HCT116 (cell line): ENCODE measurements around the gene AR. TPM values are rescaled to one million over a fixed set of nuclear protein-coding genes. Genes with fewer than 3 reads are reported as not detected.

Experiments used
- ATAC-seq: fragments of 200-7000 bp; cut with Tn5 transposase; 2 replicates; pipeline ENCODE4 v1.9.1; 2020; ENCODE audit warnings: mild to moderate bottlenecking, moderate library complexity
- BruUV-seq: library from RNA; stranded (reverse); fragments of 400-500 nt; replicated peaks from 2 replicates; lab custom pipeline; 2021; lab: Mats Ljungman, UMichigan
- CTCF ChIA-PET: fragments of 300-600 bp; sonication (Branson Sonifier 250); formaldehyde crosslinking; loops from one replicate; lab custom pipeline; 2021; ENCODE audit warnings: antibody characterized with exemption; lab: Charles Lee
- POLR2A ChIA-PET: fragments of 300-600, 350-600 bp; sonication (Branson Sonifier 250); formaldehyde crosslinking; loops from one replicate; lab custom pipeline; 2021; ENCODE audit warnings: antibody characterized with exemption; lab: Charles Lee
- RAD21 ChIA-PET, 2 experiments: fragments of 300-600 bp; sonication (Branson Sonifier 250); formaldehyde crosslinking; loops; one replicate each; lab custom pipeline; 2023; ENCODE audit warnings: low total read pairs in 2 of 2; ENCODE audit not compliant: uncharacterized antibody in 2 of 2, unreplicated experiment in 2 of 2, low non-redundant PET in 1 of 2; lab: Charles Lee
- DNase-seq: peaks from one replicate; pipeline ENCODE4 v3.0.0-alpha.2; 2010; ENCODE audit warnings: low read depth, low spot score
- H2AFZ ChIP-seq: fragments of 200-600 bp; shearing (Covaris generic), sonication (generic); 2 replicates; pipeline ENCODE4 v1.6.1; 2017; ENCODE audit warnings: low read depth, mixed run types, mixed read lengths, antibody characterized with exemption, low read length; ENCODE audit not compliant: poor library complexity, severe bottlenecking
- H3K27ac ChIP-seq: 2 replicates; pipeline ENCODE4 v1.5.1; 2012; ENCODE audit warnings: low read depth, low read length
- H3K27me3 ChIP-seq: fragments of 200-600 bp; sonication (generic); 2 replicates; pipeline ENCODE4 v1.6.1; 2016; ENCODE audit warnings: mixed run types, low read length, mixed read lengths; ENCODE audit not compliant: insufficient read depth
- H3K36me3 ChIP-seq, 2 experiments: fragments of 200-500 bp in 1 of 2; fragments of 200-600 bp in 1 of 2; sonication (Bioruptor generic) in 1 of 2; sonication (generic) in 1 of 2; 2 replicates each; pipeline versions ENCODE4 v1.5.1 to v1.6.1; 2014 to 2016; ENCODE audit warnings: low read length in 2 of 2, inconsistent platforms in 1 of 2, mixed read lengths in 1 of 2, mixed run types in 1 of 2; ENCODE audit not compliant: insufficient read depth in 2 of 2, control insufficient read depth in 1 of 2
- H3K4me1 ChIP-seq, 2 experiments: fragments of 200-600 bp in 1 of 2; sonication (generic) in 1 of 2; 2 replicates each; pipeline versions ENCODE4 v1.5.1 to v1.6.1; 2012 to 2017; ENCODE audit warnings: low read length in 2 of 2, inconsistent platforms in 1 of 2, mild to moderate bottlenecking in 1 of 2, mixed read lengths in 1 of 2, mixed run types in 1 of 2, moderate library complexity in 1 of 2; ENCODE audit not compliant: insufficient read depth in 2 of 2, control insufficient read depth in 1 of 2
- H3K4me2 ChIP-seq: fragments of 200-600 bp; sonication (generic); 2 replicates; pipeline ENCODE4 v1.6.1; 2017; ENCODE audit warnings: mixed run types, low read length, mixed read lengths
- H3K4me3 ChIP-seq, 2 experiments: fragments of 200-600 bp in 1 of 2; sonication (generic) in 1 of 2; replicated peaks in 1 of 2; 2 replicates each; pipeline ENCODE4 v1.5.1; 2011 to 2016; ENCODE audit warnings: low read length in 2 of 2, control low read depth in 1 of 2, low read depth in 1 of 2, mild to moderate bottlenecking in 1 of 2, mixed read lengths in 1 of 2, mixed run types in 1 of 2
- H3K79me2 ChIP-seq: fragments of 200-600 bp; sonication (generic); 2 replicates; pipeline ENCODE4 v1.6.1; 2017; ENCODE audit warnings: mild to moderate bottlenecking, mixed run types, low read length, moderate library complexity, mixed read lengths; ENCODE audit not compliant: insufficient read depth
- H3K9ac ChIP-seq: fragments of 200-600 bp; sonication (generic); 2 replicates; pipeline ENCODE4 v1.6.1; 2016; ENCODE audit warnings: low read length, mixed read lengths
- H3K9me2 ChIP-seq: fragments of 200-600 bp; sonication (generic), shearing (Covaris generic); 2 replicates; pipeline ENCODE4 v1.6.1; 2017; ENCODE audit warnings: mixed run types, mild to moderate bottlenecking, moderate library complexity; ENCODE audit not compliant: insufficient read depth
- H3K9me3 ChIP-seq, 2 experiments: fragments of 200-500 bp in 1 of 2; fragments of 200-600 bp in 1 of 2; sonication (Bioruptor generic) in 1 of 2; sonication (generic) in 1 of 2; 2 replicates each; pipeline ENCODE4 v1.6.1; 2014 to 2017; ENCODE audit warnings: low read length in 2 of 2, mixed read lengths in 2 of 2, inconsistent platforms in 1 of 2, low read depth in 1 of 2, mild to moderate bottlenecking in 1 of 2, mixed run types in 1 of 2, moderate library complexity in 1 of 2; ENCODE audit not compliant: control insufficient read depth in 1 of 2, insufficient read depth in 1 of 2
- H4K20me1 ChIP-seq: fragments of 200-600 bp; sonication (generic), shearing (Covaris generic); 2 replicates; pipeline ENCODE4 v1.6.1; 2017; ENCODE audit warnings: mixed run types, mild to moderate bottlenecking, moderate library complexity; ENCODE audit not compliant: insufficient read depth
- CBX3 ChIP-seq: IDR thresholded peaks from 2 replicates; pipeline ENCODE4 v1.6.1; 2012; ENCODE audit warnings: low read depth
- CTCF ChIP-seq, 3 experiments: fragments of 200-600 bp in 1 of 3; sonication (generic) in 1 of 3; IDR thresholded peaks in 2 of 3; conservative IDR thresholded peaks in 1 of 3; 2 replicates each; pipeline ENCODE4 v1.5.1; 2012 to 2017; ENCODE audit warnings: low read depth in 2 of 3, low read length in 2 of 3, antibody characterized with exemption in 1 of 3, borderline replicate concordance in 1 of 3, control low read depth in 1 of 3, mild to moderate bottlenecking in 1 of 3, mixed read lengths in 1 of 3, mixed run types in 1 of 3, moderate library complexity in 1 of 3; ENCODE audit not compliant: insufficient read depth in 1 of 3
- EZH2 ChIP-seq: fragments of 200-600 bp; sonication (generic); IDR thresholded peaks from 2 replicates; pipeline ENCODE4 v1.6.1; 2017; ENCODE audit warnings: antibody characterized with exemption, mixed run types
- POLR2A ChIP-seq: IDR thresholded peaks from 2 replicates; pipeline ENCODE4 v1.7.0; 2011; ENCODE audit warnings: borderline replicate concordance; ENCODE audit not compliant: insufficient read depth, insufficient read length; ENCODE audit errors: extremely low read depth
- POLR2AphosphoS5 ChIP-seq: IDR thresholded peaks from 2 replicates; pipeline ENCODE4 v1.6.1; 2011; ENCODE audit warnings: mild to moderate bottlenecking, low read depth, low read length, moderate library complexity
- RAD21 ChIP-seq: IDR thresholded peaks from 2 replicates; pipeline ENCODE4 v1.6.1; 2012; ENCODE audit warnings: low read depth, mild to moderate bottlenecking
- REST ChIP-seq: IDR thresholded peaks from 2 replicates; pipeline ENCODE4 v1.6.1; 2012; ENCODE audit warnings: low read depth
- intact Hi-C: fragments of 100-400 bp; cut with micrococcal nuclease; formaldehyde crosslinking; loops from 2 replicates; pipeline ENCODE4 v1.10.0; 2022
- total RNA-seq: library from RNA; stranded (reverse); gene quantifications from one replicate; pipeline ENCODE4 v1.2.1, GENCODE V29; 2021; ENCODE audit not compliant: unreplicated experiment

Gene AR
- total RNA-seq, 1 experiment from 2014 or later, result 0.02 TPM

- POLR2A ChIA-PET, result no interaction called here
- Histone ChIP-seq H3K27me3 (no peaks in the 10 kb centered on the region), H3K36me3 (no peaks in the 10 kb centered on the region), H3K4me3 (no peak overlapping the region), H3K9me3 (no peaks in the 10 kb centered on the region), H3K9ac (no peak overlapping the region), H3K4me2 (no peak overlapping the region)
- intact Hi-C loops, result no loop called here
- DNase-seq (no peak), ATAC-seq (no peak)
- no peak for TF ChIP-seq POLR2A
- TF ChIP-seq RAD21, result no peak
- no peak for TF ChIP-seq POLR2AphosphoS5
- TF ChIP-seq CBX3, result no peak
- no peak for TF ChIP-seq REST
- no peak for TF ChIP-seq CTCF (IDR thresholded peaks at IDR 0.05 in 2 of 3, conservative IDR thresholded peaks at IDR 0.05 in 1 of 3; ENCODE audit: borderline replicate concordance in 1 of 3, insufficient read depth in 1 of 3, low read depth in 2 of 3, low read length in 2 of 3)
- TF ChIP-seq EZH2, result no peak
- TF ChIP-seq, all 23 proteins: peak for 0
- H3K9me2 ChIP-seq, result no peaks in the 10 kb centered on the region
- no peaks in the 10 kb centered on the region for H3K79me2 ChIP-seq
- BruUV-seq, result no TSS peak
- H4K20me1 ChIP-seq, result no peaks in the 10 kb centered on the region
- no peak overlapping the region for H2AFZ ChIP-seq
- no peaks in the 10 kb centered on the region for H3K4me1 ChIP-seq
- ChIA-PET CTCF (no interaction called here), RAD21 (no interaction called here)
- H3K27ac ChIP-seq, result no peak overlapping the region
Measured at GRCh38 chrX:67652543-67652942, 108.7 kb downstream of the AR start.
